GM12878 (cell line): ENCODE results near the gene APOBEC3B. TPM values are rescaled to one million over a fixed set of nuclear protein-coding genes. Genes with fewer than 3 reads are reported as not detected.

Source experiments
- ATAC-seq: fragments of 200-7000 bp; cut with Tn5 transposase; 3 replicates; pipeline ENCODE4 v1.9.1; 2020; ENCODE audit warnings: mild to moderate bottlenecking, moderate library complexity
- BruUV-seq: library from RNA; stranded (reverse); fragments of 400-500 nt; replicated peaks from 2 replicates; lab custom pipeline; 2021; lab: Mats Ljungman, UMichigan
- CTCF ChIA-PET: fragments of 300-600 bp; sonication (Branson Sonifier 250); formaldehyde crosslinking; extraction: SDS; loops from one replicate; lab custom pipeline; 2021; ENCODE audit warnings: inconsistent platforms; lab: Yijun Ruan, JAX
- POLR2A ChIA-PET: fragments of 350-600 bp; formaldehyde crosslinking; extraction: SDS; loops from one replicate; lab custom pipeline; 2021; ENCODE audit warnings: inconsistent platforms; lab: Charles Lee
- RAD21 ChIA-PET: fragments of 300-600 bp; sonication (Branson Sonifier 250); formaldehyde crosslinking; loops from one replicate; lab custom pipeline; 2023; ENCODE audit warnings: antibody characterized with exemption; ENCODE audit not compliant: unreplicated experiment; lab: Charles Lee
- SMC1A ChIA-PET: fragments of 300-600 bp; sonication (Branson Sonifier 250); formaldehyde crosslinking; loops from one replicate; lab custom pipeline; 2023; ENCODE audit not compliant: unreplicated experiment, uncharacterized antibody; lab: Charles Lee
- DNase-seq: peaks from one replicate; pipeline ENCODE4 v3.0.0-alpha.2; 2011; ENCODE audit warnings: low read depth, low spot score
- FAIRE-seq: peaks from 3 replicates; lab custom pipeline; 2011; peaks lifted over from hg19 to GRCh38; lab: Jason Lieb, UNC
- H2AFZ ChIP-seq: 2 replicates; pipeline ENCODE4 v1.6.0; 2011; ENCODE audit warnings: low read depth, low read length, control low read depth; ENCODE audit not compliant: control insufficient read depth
- H3K27ac ChIP-seq: 2 replicates; pipeline ENCODE4 v1.5.1; 2011; ENCODE audit warnings: control low read depth; ENCODE audit not compliant: control insufficient read depth, insufficient read depth
- H3K27me3 ChIP-seq, 2 experiments: replicated peaks in 1 of 2; 2 replicates each; pipeline versions ENCODE4 v1.6.0 to v1.6.1; 2011; ENCODE audit warnings: low read length in 1 of 2; ENCODE audit not compliant: control insufficient read depth in 2 of 2, insufficient read depth in 2 of 2
- H3K36me3 ChIP-seq, 2 experiments: 2 replicates each; pipeline ENCODE4 v1.5.1; 2011; ENCODE audit warnings: low read length in 1 of 2; ENCODE audit not compliant: control insufficient read depth in 2 of 2, insufficient read depth in 2 of 2
- H3K4me1 ChIP-seq: 2 replicates; pipeline ENCODE4 v1.6.1; 2011; ENCODE audit warnings: mild to moderate bottlenecking, low read length, moderate library complexity, mixed read lengths; ENCODE audit not compliant: control insufficient read depth, insufficient read depth
- H3K4me2 ChIP-seq: 2 replicates; pipeline ENCODE4 v1.6.0; 2011; ENCODE audit warnings: control low read depth; ENCODE audit not compliant: control insufficient read depth, insufficient read depth
- H3K4me3 ChIP-seq: fragments of 200-600 bp; sonication (generic); 2 replicates; pipeline ENCODE4 v1.5.1; 2016
- H3K79me2 ChIP-seq: 2 replicates; pipeline ENCODE4 v1.6.0; 2011; ENCODE audit warnings: low read length; ENCODE audit not compliant: control insufficient read depth, insufficient read depth
- H3K9ac ChIP-seq: 2 replicates; pipeline ENCODE4 v1.8.0; 2011; ENCODE audit warnings: low read length, control low read depth, mixed read lengths; ENCODE audit not compliant: control insufficient read depth, insufficient read depth
- H3K9me3 ChIP-seq: replicated peaks from 3 replicates; pipeline ENCODE4 v1.5.1; 2011; ENCODE audit warnings: mild to moderate bottlenecking, low read length; ENCODE audit not compliant: control insufficient read depth, insufficient read depth
- H4K20me1 ChIP-seq: 2 replicates; pipeline ENCODE4 v1.6.0; 2011; ENCODE audit not compliant: control insufficient read depth, insufficient read depth
- CEBPB ChIP-seq, 2 experiments: fragments of 150-350 bp in 1 of 2; IDR thresholded peaks; 2 replicates each; pipeline ENCODE4 v1.6.1; 2012 to 2014; ENCODE audit warnings: low read depth in 2 of 2, low read length in 2 of 2, borderline replicate concordance in 1 of 2, inconsistent platforms in 1 of 2
- CHD1 ChIP-seq: IDR thresholded peaks from 2 replicates; pipeline ENCODE4 v1.6.1; 2012; ENCODE audit warnings: low read depth, low read length, improper control_type of control experiment
- CHD4 ChIP-seq: fragments of 200-600 bp; sonication (generic); IDR thresholded peaks from 2 replicates; pipeline ENCODE4 v1.6.1; 2016; ENCODE audit warnings: mild to moderate bottlenecking
- FOXM1 ChIP-seq: IDR thresholded peaks from 2 replicates; pipeline ENCODE4 v1.6.1; 2012; ENCODE audit warnings: low read depth, mild to moderate bottlenecking, inconsistent platforms, low read length, moderate library complexity
- POLR2A ChIP-seq: IDR thresholded peaks from 2 replicates; pipeline ENCODE4 v1.6.1; 2011; ENCODE audit warnings: low read depth, mild to moderate bottlenecking, low read length
- POLR2AphosphoS2 ChIP-seq: IDR thresholded peaks from 2 replicates; pipeline ENCODE4 v1.6.1; 2011; ENCODE audit warnings: low read depth, mild to moderate bottlenecking, low read length, improper control_type of control experiment, moderate library complexity
- SMAD1 ChIP-seq: fragments of 450-650 bp; IDR thresholded peaks from 2 replicates; pipeline ENCODE4 v1.6.1; 2018; ENCODE audit warnings: mild to moderate bottlenecking, low read depth; ENCODE audit not compliant: partially characterized antibody
- STAT3 ChIP-seq: IDR thresholded peaks from 2 replicates; pipeline ENCODE4 v1.6.1; 2011; ENCODE audit warnings: low read depth, low read length, improper control_type of control experiment
- WGBS: methylation state at CpG from one replicate; pipeline ENCODE4 v1.1.6; 2016; ENCODE audit warnings: low lambda C conversion rate; ENCODE audit not compliant: insufficient replicate concordance, insufficient coverage; ENCODE audit errors: missing lambda C conversion rate; 5-methylcytosine and 5-hydroxymethylcytosine counted together
- in situ Hi-C: fragments of 300-500 bp; cut with MboI; formaldehyde crosslinking; loops from 9 replicates; pipeline ENCODE4 v1.14.3; 2018; ENCODE audit warnings: mixed read lengths
- intact Hi-C: fragments of 100-400 bp; cut with micrococcal nuclease; formaldehyde crosslinking; loops from one replicate; pipeline ENCODE4 v1.14.2; 2022; ENCODE audit not compliant: unreplicated experiment
- polyA plus RNA-seq, 11 experiments: library from polyadenylated mRNA; depleted of rRNA in 4 of 11; unstranded in 6 of 11; stranded (reverse) in 5 of 11; fragments of >200 nt; fragmentation: Nextera tagmentation in 4 of 11; fragmentation: Illumina TruSeq in 1 of 11; extraction: Ambion mirVana in 4 of 11; extraction: Trizol in 1 of 11; gene quantifications; 1 replicate in 1 of 11; 2 replicates in 10 of 11; pipeline versions ENCODE4 v1.2.1 to v1.2.3, GENCODE V29; 2011 to 2016; ENCODE audit warnings: inconsistent platforms in 2 of 11, missing spikeins in 2 of 11, low read depth in 1 of 11
- total RNA-seq, 4 experiments: library from RNA; depleted of rRNA in 3 of 4; stranded (reverse); fragments of >200 nt in 3 of 4; fragmentation: Illumina TruSeq in 1 of 4; extraction: Trizol in 1 of 4; gene quantifications; 2 replicates each; pipeline versions ENCODE4 v1.2.1 to v1.2.3, GENCODE V29; 2013 to 2021
- TF ChIP-seq, protein P1 (sequence below): fragments of 450-650 bp; IDR thresholded peaks from 2 replicates; pipeline ENCODE4 v1.6.1; 2017; ENCODE audit warnings: mild to moderate bottlenecking, low read depth, inconsistent platforms; ENCODE audit not compliant: poor library complexity, severe bottlenecking
- TF ChIP-seq, protein P2 (sequence below): fragments of 450-650 bp; formaldehyde crosslinking; IDR thresholded peaks from 2 replicates; pipeline ENCODE4 v1.4.0; 2020; ENCODE audit warnings: mild to moderate bottlenecking, moderate library complexity

Gene APOBEC3B
- total and polyA plus RNA-seq, 10 of the 15 experiments (the other 5 are each of a cell fraction or from before 2014, with no cell fraction given): 2.4 to 75.1 (median 30.9) TPM

DNA sequence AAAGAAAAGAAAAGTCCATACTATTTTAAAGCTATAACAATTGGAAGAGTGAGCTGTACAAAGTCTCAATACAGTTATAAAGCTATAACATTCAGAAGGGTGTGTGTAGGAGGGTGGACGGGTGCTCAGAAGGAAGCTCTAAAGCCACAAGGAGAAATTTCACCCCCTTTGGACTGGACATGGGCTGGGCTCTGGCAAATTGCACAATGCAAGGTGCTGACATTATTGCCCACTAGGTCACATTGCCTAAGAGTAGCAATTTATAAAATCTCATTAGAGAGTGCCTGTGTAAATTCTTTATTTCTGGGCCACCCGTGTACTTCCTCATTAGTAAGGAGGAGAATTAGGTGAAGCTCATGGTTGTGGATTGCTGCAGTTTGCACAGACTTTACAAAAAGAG, 30.4 kb upstream of the APOBEC3B start (continued):
- TF ChIP-seq STAT3: no peak
- TF ChIP-seq SMAD1: no peak
- no peak for TF ChIP-seq POLR2AphosphoS2
- TF ChIP-seq CHD4: no peak
- TF ChIP-seq, protein P1, sequence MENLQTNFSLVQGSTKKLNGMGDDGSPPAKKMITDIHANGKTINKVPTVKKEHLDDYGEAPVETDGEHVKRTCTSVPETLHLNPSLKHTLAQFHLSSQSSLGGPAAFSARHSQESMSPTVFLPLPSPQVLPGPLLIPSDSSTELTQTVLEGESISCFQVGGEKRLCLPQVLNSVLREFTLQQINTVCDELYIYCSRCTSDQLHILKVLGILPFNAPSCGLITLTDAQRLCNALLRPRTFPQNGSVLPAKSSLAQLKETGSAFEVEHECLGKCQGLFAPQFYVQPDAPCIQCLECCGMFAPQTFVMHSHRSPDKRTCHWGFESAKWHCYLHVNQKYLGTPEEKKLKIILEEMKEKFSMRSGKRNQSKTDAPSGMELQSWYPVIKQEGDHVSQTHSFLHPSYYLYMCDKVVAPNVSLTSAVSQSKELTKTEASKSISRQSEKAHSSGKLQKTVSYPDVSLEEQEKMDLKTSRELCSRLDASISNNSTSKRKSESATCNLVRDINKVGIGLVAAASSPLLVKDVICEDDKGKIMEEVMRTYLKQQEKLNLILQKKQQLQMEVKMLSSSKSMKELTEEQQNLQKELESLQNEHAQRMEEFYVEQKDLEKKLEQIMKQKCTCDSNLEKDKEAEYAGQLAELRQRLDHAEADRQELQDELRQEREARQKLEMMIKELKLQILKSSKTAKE: no peak
- TF ChIP-seq CHD1: no peak

DNA sequence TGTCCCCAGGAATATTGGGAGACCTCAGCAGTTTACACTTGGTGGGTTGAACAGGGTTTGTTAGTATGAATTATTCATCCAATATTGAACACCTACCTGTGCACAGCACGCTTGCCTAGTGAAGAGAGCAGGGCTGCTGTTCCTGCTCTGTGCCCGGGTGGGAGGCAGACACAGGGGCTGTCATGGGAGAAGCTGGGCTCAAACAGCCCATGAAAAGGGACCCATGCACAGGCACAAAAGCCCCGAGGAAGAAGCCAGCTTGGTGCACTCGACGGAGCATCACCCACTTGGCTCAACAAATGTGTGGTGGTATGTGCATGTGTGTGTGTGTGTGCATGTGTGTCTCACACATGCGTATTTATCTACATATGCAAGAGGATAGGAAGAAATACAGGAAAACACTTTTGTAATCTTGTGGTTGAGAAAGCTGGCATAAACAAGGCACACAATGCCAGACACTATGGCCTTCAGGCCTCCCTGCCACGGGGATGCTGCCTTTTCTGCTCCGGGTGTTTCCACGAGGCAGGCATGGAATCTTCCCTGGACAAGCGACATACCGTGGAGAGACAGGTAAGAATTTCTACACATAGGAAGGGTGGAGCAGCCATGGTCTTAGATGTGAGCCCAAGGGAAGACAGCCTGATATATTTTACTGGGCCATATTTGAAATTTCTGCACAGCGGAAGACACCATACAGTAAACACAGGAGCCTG, 29.7 kb upstream of the APOBEC3B start:
- Histone ChIP-seq H3K9me3 (no peaks in the 10 kb centered on the region), H3K4me3 (no peak overlapping the region), H3K27me3 (no peaks in the 10 kb centered on the region), H2AFZ (no peak overlapping the region), H3K4me1 (peaks cover 28% of the 10 kb centered on the region), H3K27ac (no peak overlapping the region), H3K4me2 (no peak overlapping the region), H3K79me2 (no peaks in the 10 kb centered on the region), H3K36me3 (no peaks in the 10 kb centered on the region), H3K9ac (no peak overlapping the region), H4K20me1 (no peaks in the 10 kb centered on the region)
- in situ Hi-C loops: no loop called here
- intact Hi-C loops: no loop called here
- FAIRE-seq (no peak), ATAC-seq (no peak), DNase-seq (no peak)
- WGBS: 86% methylated on average over 12 of the region's 12 CpGs
- SMC1A ChIA-PET: interaction anchor here (1.3 to 2.4 kb wide), 6 partner anchors 10 to 82 kb away, joined by 3 to 8 read pairs (median 6); no protein-coding TSS in a partner anchor
- RAD21 ChIA-PET: interaction anchor here (1.0 to 1.7 kb wide), 6 partner anchors 10 to 82 kb away, joined by 3 to 10 read pairs (median 4); no protein-coding TSS in a partner anchor
- POLR2A ChIA-PET: interaction anchor here (1.0 to 1.6 kb wide), 4 partner anchors 8 to 30 kb away, joined by 3 read pairs; partner anchors contain the start of gene APOBEC3B
- TF ChIP-seq FOXM1 (no peak), POLR2A (no peak), CEBPB (IDR thresholded peaks at IDR 0.05; ENCODE audit: borderline replicate concordance in 1 of 2, low read depth in 2 of 2, low read length in 2 of 2) (no peak)
- TF ChIP-seq, protein P2, sequence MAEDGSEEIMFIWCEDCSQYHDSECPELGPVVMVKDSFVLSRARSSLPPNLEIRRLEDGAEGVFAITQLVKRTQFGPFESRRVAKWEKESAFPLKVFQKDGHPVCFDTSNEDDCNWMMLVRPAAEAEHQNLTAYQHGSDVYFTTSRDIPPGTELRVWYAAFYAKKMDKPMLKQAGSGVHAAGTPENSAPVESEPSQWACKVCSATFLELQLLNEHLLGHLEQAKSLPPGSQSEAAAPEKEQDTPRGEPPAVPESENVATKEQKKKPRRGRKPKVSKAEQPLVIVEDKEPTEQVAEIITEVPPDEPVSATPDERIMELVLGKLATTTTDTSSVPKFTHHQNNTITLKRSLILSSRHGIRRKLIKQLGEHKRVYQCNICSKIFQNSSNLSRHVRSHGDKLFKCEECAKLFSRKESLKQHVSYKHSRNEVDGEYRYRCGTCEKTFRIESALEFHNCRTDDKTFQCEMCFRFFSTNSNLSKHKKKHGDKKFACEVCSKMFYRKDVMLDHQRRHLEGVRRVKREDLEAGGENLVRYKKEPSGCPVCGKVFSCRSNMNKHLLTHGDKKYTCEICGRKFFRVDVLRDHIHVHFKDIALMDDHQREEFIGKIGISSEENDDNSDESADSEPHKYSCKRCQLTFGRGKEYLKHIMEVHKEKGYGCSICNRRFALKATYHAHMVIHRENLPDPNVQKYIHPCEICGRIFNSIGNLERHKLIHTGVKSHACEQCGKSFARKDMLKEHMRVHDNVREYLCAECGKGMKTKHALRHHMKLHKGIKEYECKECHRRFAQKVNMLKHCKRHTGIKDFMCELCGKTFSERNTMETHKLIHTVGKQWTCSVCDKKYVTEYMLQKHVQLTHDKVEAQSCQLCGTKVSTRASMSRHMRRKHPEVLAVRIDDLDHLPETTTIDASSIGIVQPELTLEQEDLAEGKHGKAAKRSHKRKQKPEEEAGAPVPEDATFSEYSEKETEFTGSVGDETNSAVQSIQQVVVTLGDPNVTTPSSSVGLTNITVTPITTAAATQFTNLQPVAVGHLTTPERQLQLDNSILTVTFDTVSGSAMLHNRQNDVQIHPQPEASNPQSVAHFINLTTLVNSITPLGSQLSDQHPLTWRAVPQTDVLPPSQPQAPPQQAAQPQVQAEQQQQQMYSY (CRISPR knock-in tag): no peak
- CTCF ChIA-PET: interaction anchor here (0.5 to 6.4 kb wide), 5 partner anchors 10 to 112 kb away, joined by 3 to 41 read pairs (median 3); no protein-coding TSS in a partner anchor
- no TSS peak for BruUV-seq
